ENCODE results near the gene CELSR2. TPM values are rescaled to one million over a fixed set of nuclear protein-coding genes. Genes with fewer than 3 reads are reported as not detected.

Gene CELSR2
- total RNA-seq, 1 experiment from 2014 or later = 6.9 TPM

DNA sequence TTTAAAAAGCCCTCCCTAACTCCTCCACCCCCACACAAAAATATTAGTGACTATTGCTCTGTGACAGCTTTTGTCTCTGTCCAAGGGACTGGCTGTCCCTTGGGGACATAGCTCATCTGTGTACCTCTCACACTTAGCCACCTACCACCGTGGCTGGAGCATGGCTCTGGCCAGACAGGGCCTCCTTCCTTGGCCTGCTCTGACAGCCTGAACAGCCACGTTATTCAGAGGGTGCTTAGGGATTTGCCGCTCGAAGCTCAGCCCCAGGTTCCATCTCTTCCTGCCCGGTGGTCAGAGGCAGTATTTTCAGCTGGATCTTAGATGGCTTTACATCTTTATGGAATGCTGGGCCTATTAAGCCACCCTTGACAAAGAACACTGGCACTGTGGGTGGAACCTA lies 6.1 kb upstream of the CELSR2 start:
- TF ChIP-seq, protein P1, sequence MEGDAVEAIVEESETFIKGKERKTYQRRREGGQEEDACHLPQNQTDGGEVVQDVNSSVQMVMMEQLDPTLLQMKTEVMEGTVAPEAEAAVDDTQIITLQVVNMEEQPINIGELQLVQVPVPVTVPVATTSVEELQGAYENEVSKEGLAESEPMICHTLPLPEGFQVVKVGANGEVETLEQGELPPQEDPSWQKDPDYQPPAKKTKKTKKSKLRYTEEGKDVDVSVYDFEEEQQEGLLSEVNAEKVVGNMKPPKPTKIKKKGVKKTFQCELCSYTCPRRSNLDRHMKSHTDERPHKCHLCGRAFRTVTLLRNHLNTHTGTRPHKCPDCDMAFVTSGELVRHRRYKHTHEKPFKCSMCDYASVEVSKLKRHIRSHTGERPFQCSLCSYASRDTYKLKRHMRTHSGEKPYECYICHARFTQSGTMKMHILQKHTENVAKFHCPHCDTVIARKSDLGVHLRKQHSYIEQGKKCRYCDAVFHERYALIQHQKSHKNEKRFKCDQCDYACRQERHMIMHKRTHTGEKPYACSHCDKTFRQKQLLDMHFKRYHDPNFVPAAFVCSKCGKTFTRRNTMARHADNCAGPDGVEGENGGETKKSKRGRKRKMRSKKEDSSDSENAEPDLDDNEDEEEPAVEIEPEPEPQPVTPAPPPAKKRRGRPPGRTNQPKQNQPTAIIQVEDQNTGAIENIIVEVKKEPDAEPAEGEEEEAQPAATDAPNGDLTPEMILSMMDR (IDR thresholded peaks at IDR 0.05; ENCODE audit: unreplicated experiment) = no peak
- no peak overlapping the region for H3K4me3 Mint-ChIP-seq (ENCODE audit: unreplicated experiment)
- peaks cover 23% of the 10 kb centered on the region for H3K4me1 Mint-ChIP-seq (ENCODE audit: insufficient read depth, unreplicated experiment)
- ChIA-PET CTCF (interaction anchor here (0.6 kb wide), 1 partner anchor 146 kb away, joined by 6 read pairs; no protein-coding TSS in a partner anchor), POLR2A (interaction anchor here (0.8 to 1.0 kb wide), 2 partner anchors 19 to 30 kb away, joined by 4 to 5 read pairs; partner anchors contain the start of gene SARS1)
- peaks cover 45% of the 10 kb centered on the region for H3K36me3 Mint-ChIP-seq (ENCODE audit: insufficient read depth, unreplicated experiment)
- no peaks in the 10 kb centered on the region for H3K27me3 Mint-ChIP-seq (ENCODE audit: insufficient read depth, unreplicated experiment)
- H3K9me3 Mint-ChIP-seq (ENCODE audit: unreplicated experiment) = no peaks in the 10 kb centered on the region
- DNase-seq (ENCODE audit: unreplicated experiment) = no peak
- no TSS peak for BruUV-seq (replicated peaks)
- intact Hi-C loops (cut with micrococcal nuclease) = no loop called here
- no peak overlapping the region for H3K27ac Mint-ChIP-seq (ENCODE audit: low read depth, unreplicated experiment)

DNA sequence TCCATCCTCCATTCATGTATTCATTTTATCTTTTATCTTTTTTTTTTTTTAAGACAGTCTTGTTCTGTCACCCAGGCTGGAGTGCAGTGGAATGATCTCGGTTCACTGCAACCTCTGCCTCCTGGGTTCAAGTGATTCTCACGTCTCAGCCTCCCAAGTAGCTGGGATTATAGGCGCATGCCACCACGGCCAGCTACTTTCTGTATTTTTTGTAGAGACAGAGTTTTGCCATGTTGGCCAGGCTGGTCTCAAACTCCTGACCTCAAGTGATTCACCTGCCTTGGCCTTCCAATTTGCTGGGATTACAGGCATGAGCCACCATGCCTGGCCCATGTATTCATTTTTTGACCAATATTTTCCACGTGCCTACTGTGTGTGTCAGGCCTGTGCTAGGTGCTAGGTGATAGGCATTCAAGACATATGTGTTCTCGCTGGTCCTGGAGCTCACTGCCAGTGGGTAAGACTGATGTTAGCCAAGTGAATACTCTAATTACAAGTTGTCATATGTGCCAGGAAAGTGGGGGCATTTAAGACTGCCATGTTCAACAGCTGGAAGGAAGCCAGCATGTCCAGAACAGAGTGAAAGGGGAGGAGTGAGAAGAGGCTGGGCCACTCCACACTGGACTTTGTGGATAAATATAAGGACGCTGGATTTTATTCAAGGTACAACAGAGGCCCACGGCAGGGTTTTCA lies 5.3 kb upstream of the CELSR2 start:
- Mint-ChIP-seq H3K27me3 (ENCODE audit: insufficient read depth, unreplicated experiment) (no peaks in the 10 kb centered on the region), H3K4me3 (ENCODE audit: unreplicated experiment) (no peak overlapping the region), H3K27ac (ENCODE audit: low read depth, unreplicated experiment) (no peak overlapping the region), H3K4me1 (ENCODE audit: insufficient read depth, unreplicated experiment) (peaks cover 18% of the 10 kb centered on the region), H3K9me3 (ENCODE audit: unreplicated experiment) (no peaks in the 10 kb centered on the region), H3K36me3 (ENCODE audit: insufficient read depth, unreplicated experiment) (peaks cover 38% of the 10 kb centered on the region)
- no TSS peak for BruUV-seq (replicated peaks)
- intact Hi-C loops (cut with micrococcal nuclease) = no loop called here
- ChIA-PET CTCF (no interaction called here), POLR2A (interaction anchor here (0.7 kb wide), 1 partner anchor 27 kb away, joined by 3 read pairs; no protein-coding TSS in a partner anchor)
- TF ChIP-seq, protein P1 (IDR thresholded peaks at IDR 0.05; ENCODE audit: unreplicated experiment) = no peak
- DNase-seq (ENCODE audit: unreplicated experiment) = no peak

DNA sequence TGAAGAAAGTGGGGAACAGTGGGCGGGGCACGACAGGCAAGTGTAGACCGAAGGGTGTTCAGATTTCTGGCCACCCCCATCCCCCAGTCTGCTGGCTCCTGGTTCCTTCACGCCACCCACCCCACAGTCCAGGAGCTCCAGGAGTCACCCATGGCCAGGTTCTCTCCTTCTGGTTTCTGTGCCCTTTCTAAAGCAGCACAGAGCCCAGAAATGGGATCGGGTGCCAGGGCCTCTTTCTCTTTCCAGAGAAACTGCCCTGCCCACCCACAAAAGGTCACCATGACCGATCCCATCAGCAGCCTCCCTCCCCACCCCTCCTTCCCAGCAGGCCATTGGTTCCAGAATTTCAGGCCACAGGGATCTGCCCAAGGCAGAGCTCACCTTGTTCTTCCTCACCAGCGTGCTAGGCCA lies 3.2 kb upstream of the CELSR2 start:
- H3K9me3 Mint-ChIP-seq (ENCODE audit: unreplicated experiment) = no peaks in the 10 kb centered on the region
- peaks cover 16% of the 10 kb centered on the region for H3K36me3 Mint-ChIP-seq (ENCODE audit: insufficient read depth, unreplicated experiment)
- CTCF ChIA-PET = interaction anchor here (0.7 to 1.5 kb wide), 3 partner anchors 15 to 50 kb away, joined by 3 to 4 read pairs (median 3); no protein-coding TSS in a partner anchor
- H3K27ac Mint-ChIP-seq (ENCODE audit: low read depth, unreplicated experiment) = no peak overlapping the region
- TF ChIP-seq, protein P1 (IDR thresholded peaks at IDR 0.05; ENCODE audit: unreplicated experiment) = no peak
- BruUV-seq (replicated peaks) = no TSS peak
- H3K4me3 Mint-ChIP-seq (ENCODE audit: unreplicated experiment) = no peak overlapping the region
- intact Hi-C loops (cut with micrococcal nuclease) = no loop called here
- H3K27me3 Mint-ChIP-seq (ENCODE audit: insufficient read depth, unreplicated experiment) = no peaks in the 10 kb centered on the region
- POLR2A ChIA-PET = interaction anchor here (0.7 to 1.7 kb wide), 3 partner anchors 9 to 24 kb away, joined by 4 to 6 read pairs (median 4); no protein-coding TSS in a partner anchor
- no peaks in the 10 kb centered on the region for H3K4me1 Mint-ChIP-seq (ENCODE audit: insufficient read depth, unreplicated experiment)
- DNase-seq (ENCODE audit: unreplicated experiment) = no peak

DNA sequence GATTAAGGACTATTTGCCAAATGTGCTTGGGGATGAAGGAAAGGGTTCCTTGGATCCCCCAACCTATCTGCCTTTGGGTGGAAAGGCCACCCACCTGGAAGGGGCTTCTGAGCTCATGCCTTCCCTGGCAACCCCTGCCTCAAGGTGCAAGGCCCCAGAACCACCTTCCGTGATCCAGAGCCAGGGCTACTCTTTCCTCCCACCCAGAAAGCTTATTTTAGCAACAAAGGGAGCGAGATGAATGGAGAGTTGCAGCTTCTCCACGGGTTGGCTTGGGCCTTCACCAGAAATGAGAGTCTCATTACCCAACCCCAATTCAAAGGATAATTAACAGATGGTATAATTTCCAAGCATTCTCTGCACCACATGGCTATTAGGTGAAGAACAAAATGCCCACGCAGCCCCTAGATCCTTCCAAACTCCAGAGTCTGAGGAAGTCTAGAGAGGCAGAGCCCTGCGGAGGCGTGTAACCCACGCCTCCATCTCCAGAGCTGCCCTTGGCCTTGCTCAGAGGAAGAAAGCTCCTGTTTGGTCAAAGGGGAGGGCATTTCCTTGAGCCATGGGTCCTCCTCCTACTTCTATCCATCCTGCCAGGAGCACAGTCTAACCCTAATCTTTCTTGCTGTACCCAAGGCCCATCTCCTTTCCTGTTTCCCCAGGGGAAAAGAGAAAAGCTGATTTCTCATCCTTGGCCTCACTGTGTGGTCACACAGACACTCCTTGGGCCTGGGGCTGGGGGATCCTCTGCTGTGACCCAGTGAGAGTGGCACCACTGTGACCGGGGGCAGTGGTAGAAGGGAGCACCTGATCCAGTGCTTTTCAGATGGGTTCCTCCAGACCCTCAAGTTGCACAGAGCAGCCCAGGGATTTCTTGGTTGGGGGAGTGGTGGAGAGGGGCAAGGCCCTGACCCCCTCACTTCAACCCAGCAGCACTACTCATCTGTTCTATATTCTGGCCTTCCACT lies 1.7 kb upstream of the CELSR2 start:
- Mint-ChIP-seq H3K27ac (ENCODE audit: low read depth, unreplicated experiment) (no peak overlapping the region), H3K4me1 (ENCODE audit: insufficient read depth, unreplicated experiment) (no peaks in the 10 kb centered on the region), H3K4me3 (ENCODE audit: unreplicated experiment) (no peak overlapping the region), H3K36me3 (ENCODE audit: insufficient read depth, unreplicated experiment) (peaks cover 4% of the 10 kb centered on the region), H3K27me3 (ENCODE audit: insufficient read depth, unreplicated experiment) (no peaks in the 10 kb centered on the region), H3K9me3 (ENCODE audit: unreplicated experiment) (no peaks in the 10 kb centered on the region)
- intact Hi-C loops (cut with micrococcal nuclease) = no loop called here
- TF ChIP-seq, protein P1 (IDR thresholded peaks at IDR 0.05; ENCODE audit: unreplicated experiment) = no peak
- ChIA-PET POLR2A (interaction anchor here (0.5 to 1.5 kb wide), 6 partner anchors 9 to 221 kb away, joined by 3 to 8 read pairs (median 3); partner anchors contain the start of gene SARS1), CTCF (interaction anchor here (0.5 to 1.9 kb wide), 8 partner anchors 14 to 526 kb away, joined by 3 to 5 read pairs (median 3); no protein-coding TSS in a partner anchor)
- no TSS peak for BruUV-seq (replicated peaks)
- no peak for DNase-seq (ENCODE audit: unreplicated experiment)
